ENCODE results near the gene TCEANC.

DNA sequence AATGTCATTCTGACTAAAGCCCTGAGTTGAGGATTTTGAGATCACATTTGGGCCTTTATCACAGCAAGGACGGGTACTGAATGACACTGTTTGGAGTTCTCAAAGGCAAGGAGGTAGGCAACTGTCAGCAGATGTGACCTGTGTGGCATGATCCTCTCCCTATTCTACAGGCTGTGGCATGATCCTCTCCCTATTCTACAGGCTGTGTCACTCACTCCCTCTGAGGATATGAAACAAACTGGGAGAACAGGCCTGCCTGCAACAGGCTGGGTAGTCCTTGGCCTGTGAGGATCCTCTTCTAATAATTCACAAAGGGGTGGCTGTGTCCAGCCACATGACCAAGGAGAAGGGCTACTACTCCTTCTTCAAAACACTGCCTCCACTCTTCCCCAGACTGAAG, 14.9 kb upstream of the TCEANC start:
- TF ChIP-seq, protein P1, sequence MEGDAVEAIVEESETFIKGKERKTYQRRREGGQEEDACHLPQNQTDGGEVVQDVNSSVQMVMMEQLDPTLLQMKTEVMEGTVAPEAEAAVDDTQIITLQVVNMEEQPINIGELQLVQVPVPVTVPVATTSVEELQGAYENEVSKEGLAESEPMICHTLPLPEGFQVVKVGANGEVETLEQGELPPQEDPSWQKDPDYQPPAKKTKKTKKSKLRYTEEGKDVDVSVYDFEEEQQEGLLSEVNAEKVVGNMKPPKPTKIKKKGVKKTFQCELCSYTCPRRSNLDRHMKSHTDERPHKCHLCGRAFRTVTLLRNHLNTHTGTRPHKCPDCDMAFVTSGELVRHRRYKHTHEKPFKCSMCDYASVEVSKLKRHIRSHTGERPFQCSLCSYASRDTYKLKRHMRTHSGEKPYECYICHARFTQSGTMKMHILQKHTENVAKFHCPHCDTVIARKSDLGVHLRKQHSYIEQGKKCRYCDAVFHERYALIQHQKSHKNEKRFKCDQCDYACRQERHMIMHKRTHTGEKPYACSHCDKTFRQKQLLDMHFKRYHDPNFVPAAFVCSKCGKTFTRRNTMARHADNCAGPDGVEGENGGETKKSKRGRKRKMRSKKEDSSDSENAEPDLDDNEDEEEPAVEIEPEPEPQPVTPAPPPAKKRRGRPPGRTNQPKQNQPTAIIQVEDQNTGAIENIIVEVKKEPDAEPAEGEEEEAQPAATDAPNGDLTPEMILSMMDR (conservative IDR thresholded peaks at IDR 0.05; ENCODE audit: low read depth, low read length), result no peak
- TF ChIP-seq EZH2 (IDR thresholded peaks at IDR 0.05; ENCODE audit: borderline replicate concordance, low read depth, low read length, poor library complexity, severe bottlenecking), result no peak
